Measurements from ENCODE around the gene NCOR1. TPM values are rescaled to one million over a fixed set of nuclear protein-coding genes. Genes with fewer than 3 reads are reported as not detected.
"Not testable (repeated sequence)": the region's sequence is repeated elsewhere in the genome, so short reads cannot be mapped to it uniquely, and the experiment has no call there.

The NCOR1 gene
- total RNA-seq, 1 experiment from 2014 or later = 54.2 TPM

GRCh38 chr17:16215002-16215272 lies 397 bp downstream of the NCOR1 start:
- peak; percentile 26 for DNase-seq (ENCODE audit: low read depth)

DNA sequence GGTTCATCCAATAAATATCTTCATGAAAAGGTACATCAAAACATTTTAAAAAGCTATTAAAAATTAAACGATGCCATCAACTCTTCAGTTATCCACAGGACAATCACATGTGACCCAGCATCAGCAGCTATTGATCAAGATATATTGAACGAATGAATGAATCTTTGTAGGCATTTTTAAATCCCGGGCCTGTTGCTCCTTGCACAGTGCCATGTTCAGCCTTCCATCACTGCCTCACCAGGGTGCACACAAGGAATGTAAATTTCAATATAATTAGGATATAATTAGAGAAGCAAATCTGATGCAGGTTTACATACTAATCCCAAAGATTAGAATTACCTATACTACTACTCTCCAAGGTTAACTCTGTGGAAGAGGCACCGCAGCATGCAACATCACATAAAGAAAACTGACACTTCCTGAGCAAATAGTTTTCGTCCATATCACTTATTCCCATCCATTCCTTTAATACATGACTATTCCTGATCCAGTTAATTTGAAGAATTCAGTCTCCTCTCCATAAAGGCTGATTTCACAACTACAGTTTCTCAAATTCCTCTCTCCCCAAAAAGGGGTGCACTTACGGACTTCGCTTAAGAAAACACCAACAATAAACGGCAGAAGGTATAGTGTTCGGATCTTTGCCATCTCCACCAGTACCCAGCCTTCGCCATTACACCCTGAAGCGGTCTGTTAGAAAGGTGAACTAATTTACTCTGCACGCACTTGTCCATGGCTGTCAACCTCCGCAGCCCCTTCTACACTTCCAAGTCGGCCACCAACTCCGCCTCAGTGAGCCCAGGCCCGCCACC lies 938 bp downstream of the NCOR1 start:
- no peak for DNase-seq (ENCODE audit: low read depth)

DNA sequence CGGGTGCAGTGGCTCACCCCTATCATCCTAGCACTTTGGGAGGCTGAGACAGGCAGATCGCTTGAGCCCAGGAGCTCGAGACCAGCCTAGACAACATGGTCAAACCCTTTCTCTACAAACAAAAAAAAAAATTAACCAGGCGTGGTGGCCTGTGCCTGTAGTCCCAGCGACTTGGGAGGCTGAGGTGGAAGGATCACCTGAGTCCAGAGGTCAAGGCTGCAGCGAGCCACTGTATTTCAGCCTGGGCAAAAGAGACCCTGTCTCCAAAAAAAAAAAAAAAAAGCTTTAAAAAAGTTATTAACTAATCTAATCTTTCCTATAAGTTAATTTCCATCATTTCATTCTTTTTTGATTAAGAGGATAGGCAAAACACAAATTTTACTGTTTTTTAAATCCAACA lies 2.5 kb downstream of the NCOR1 start:
- no peak for DNase-seq (ENCODE audit: low read depth)

GRCh38 chr17:16211590-16211989 lies 3.7 kb downstream of the NCOR1 start:
- no peak for DNase-seq (ENCODE audit: low read depth)

GRCh38 chr17:16204763-16205162 lies 10.6 kb downstream of the NCOR1 start:
- not testable (repeated sequence) for DNase-seq (ENCODE audit: low read depth)

- not testable (repeated sequence) for DNase-seq (ENCODE audit: low read depth)
Observed at GRCh38 chr17:16202554-16203500, 12.5 kb downstream of the NCOR1 start.

DNA sequence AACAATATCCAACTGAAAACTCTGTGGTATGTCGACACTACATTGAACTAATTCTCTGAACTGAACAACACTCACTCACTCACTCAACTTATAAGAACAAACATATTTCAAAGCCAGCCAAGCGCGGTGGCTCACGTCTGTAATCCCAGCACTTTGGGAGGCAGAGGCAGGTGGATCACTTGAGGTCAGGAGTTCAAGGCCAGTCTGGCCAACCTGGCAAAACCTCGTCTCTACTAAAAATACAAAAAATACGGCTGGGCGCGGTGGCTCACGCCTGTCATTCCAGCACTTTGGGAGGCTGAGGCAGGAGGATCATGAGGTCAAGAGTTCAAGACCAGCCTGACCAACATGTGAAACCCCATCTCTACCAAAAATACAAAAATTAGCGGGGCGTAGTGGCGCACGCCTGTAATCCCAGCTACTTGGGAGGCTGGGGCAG lies 13.6 kb downstream of the NCOR1 start:
- not testable (repeated sequence) for DNase-seq (ENCODE audit: low read depth)

DNA sequence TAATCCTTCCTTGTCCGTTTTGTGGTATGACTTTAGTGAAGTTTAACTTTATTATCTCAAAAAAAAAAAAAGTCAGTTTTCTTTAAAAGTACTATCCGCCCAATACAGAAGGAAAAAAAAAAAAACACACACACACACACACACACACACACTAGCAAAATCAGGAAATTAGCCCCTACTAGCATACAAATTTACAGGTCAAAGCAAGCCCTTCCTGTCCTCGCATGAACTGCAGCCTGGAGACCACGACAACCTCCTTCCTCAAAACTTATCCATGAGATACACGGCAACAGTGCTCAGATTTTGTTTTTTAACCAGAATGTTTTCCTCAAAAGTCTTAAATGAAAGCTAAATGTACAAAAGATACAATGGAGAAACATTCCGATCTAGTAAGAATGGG lies 16.2 kb downstream of the NCOR1 start:
- no peak for DNase-seq (ENCODE audit: low read depth)

- no peak for DNase-seq (ENCODE audit: low read depth)
Observed at GRCh38 chr17:16197276-16197675, 18.1 kb downstream of the NCOR1 start.

DNA sequence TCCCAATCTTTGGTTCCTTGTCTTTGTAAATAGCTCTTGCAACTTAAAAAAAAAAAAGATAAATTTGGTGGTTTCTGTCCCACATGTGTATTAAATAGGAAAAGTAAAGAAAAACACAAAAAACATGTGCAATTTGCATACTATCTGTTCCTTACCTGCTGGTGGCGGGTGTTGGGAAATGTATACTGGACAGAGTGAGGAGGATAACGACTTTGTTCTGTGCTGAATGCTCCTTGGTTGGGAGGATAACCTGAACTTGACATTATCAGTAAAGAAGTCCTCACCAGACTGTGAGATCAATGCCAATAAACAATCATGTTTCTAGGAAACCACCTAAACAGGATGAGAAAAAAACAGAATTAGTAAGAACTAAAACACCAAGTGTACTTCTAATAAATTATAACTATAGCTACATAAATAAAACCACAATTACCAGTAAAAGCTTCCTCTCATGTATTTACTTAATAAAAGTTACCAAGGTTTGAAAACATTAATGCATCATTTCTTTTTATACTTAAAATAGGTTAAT lies 21.0 kb downstream of the NCOR1 start:
- not testable (repeated sequence) for DNase-seq (ENCODE audit: low read depth)

GRCh38 chr17:16191604-16192003 lies 23.7 kb downstream of the NCOR1 start:
- no peak for DNase-seq (ENCODE audit: low read depth)

GRCh38 chr17:16190703-16191360 lies 24.5 kb downstream of the NCOR1 start:
- DNase-seq (ENCODE audit: low read depth) = no peak

DNA sequence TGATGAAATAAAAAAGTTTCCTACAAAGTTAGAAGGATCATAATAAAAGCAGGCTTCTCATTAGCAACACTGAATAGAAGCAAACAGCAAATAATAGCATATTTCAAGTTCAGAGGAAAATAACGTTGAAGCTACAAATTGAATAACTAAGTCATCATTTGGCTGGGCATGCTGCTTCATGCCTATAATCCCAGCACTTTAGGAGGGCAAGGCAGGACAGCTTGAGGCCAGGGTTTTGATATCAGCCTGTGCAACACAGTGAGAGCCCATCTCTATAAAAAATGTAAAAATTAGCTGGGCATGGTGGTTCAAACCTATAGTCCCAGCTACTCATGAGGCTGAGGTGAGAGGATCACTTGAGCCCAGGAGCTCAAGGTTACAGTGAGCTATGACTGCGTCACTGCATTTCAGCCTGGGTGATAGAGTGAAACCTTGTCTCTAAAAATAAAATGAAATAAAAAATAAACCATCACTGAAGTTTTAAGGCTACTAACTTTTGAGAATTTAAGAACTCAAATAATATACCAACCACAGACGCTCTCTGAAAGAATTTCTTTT lies 25.5 kb downstream of the NCOR1 start:
- no peak for DNase-seq (ENCODE audit: low read depth)

- DNase-seq (ENCODE audit: low read depth) = no peak
Observed at GRCh38 chr17:16187642-16188041, 27.7 kb downstream of the NCOR1 start.

- DNase-seq (ENCODE audit: low read depth) = no peak
Observed at GRCh38 chr17:16181581-16181980, 33.8 kb downstream of the NCOR1 start.

DNA sequence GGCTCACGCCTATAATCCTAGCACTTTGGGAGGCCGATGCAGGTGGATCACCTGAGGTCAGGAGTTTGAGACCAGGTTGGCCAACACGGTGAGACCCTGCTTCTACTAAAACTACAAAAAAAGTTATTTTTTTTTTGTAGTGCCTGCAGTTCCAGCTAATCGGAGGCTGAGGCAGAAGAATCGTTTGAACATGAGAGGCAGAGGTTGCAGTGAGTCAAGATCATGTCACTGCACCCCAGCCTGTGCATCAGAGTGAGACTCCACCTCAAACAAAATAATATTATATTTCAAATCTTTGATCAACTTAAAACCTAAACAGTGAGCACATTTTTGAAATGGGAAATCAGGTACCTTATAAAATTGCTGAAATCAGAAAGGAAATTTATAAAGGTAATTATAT lies 36.5 kb downstream of the NCOR1 start:
- no peak for DNase-seq (ENCODE audit: low read depth)

GRCh38 chr17:16171613-16172012 lies 43.7 kb downstream of the NCOR1 start:
- no peak for DNase-seq (ENCODE audit: low read depth)

GRCh38 chr17:16166766-16167165 lies 48.6 kb downstream of the NCOR1 start:
- not testable (repeated sequence) for DNase-seq (ENCODE audit: low read depth)

DNA sequence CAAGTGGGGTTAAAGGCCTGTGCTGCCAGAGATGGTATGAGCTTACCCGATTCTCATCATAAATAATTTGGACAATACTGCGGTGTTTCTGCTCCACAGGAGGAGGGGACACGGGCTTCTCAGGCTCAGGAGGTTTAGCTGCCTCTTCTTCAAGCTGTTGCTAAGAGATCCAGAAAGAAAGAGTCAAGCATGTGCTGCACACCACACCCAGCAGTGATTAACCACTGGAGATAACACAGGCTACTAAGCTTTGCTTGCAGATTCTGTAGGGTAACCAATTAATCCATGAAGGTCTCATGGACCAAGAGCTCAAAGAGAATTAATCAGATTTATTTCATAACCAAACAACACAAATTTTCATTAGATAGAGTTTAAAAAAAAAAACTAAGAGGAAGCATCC lies 56.6 kb downstream of the NCOR1 start:
- DNase-seq (ENCODE audit: low read depth) = no peak

DNA sequence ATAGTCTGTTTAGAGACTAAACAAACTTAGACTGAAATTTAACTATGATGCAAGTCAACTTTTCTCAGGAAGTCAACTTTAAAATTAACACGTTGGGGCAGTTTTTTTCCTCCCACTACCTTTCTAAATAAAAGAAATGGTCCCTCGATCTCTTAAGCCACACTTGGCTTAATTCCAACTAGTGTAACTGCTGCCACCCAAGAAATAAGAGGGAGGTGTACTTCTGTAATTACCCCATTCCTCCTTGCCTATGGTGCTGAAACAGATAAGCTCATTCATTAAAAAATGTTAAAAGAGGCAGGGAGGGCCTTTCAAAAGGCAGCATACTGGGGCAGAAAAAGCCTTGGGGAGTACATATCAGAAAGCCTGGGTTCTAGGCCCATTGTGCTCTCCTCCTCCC lies 59.8 kb downstream of the NCOR1 start:
- DNase-seq (ENCODE audit: low read depth) = no peak

DNA sequence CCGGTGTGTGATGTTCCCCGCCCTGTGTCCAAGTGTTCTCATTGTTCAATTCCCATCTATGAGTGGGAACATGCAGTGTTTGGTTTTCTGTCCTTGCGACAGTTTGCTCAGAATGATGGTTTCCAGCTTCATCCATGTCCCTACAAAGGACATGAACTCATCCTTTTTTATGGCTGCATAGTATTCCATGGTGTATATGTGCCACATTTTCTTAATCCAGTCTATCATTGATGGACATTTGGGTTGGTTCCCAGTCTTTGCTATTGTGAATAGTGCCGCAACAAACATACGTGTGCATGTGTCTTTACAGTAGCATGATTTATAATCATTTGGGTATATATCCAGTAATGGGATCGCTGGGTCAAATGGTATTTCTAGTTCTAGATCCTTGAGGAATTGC lies 63.0 kb downstream of the NCOR1 start:
- DNase-seq (ENCODE audit: low read depth) = not testable (repeated sequence)
